Measurements from ENCODE around the gene PREX1.
"Not testable (repeated sequence)": the region's sequence is repeated elsewhere in the genome, so short reads cannot be mapped to it uniquely, and the experiment has no call there.

The PREX1 gene

DNA sequence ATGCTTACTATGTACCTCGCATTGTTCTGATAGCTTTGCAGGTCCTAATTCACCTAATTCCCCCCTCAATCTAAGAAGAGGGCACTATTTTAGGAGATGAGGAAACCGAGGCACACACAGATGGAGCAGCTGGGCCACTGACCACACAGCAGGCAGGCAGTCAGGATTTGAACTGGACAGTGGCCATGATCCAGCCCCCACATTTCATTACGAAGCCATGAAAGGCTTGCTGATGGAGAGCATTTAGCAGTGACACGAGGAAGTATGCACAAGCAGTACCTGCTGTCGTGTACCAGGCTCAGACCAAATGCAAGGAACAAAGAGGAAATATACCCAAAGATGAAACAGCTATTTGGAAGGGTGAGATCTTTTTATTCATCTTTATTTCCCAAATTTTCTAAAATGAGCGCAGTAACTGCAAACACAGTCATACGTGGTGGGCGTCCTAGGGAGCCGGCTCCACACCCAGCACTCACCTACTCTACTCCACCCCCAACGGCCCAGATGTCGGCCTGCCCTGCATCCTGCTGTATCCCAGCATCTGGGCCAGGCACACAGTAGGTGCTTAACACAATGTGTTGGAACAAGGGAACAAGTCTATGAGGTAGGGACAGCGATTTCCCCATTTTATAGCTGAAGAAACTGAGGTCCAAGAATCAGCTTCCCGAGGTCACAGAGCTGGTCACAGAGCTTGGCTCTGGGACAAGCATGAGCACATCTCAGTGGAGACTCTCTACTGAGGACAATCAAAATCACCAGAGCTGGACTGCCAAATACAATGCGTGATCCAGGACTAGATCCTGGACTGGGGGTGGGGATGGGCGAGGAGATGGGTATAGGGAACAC is 15.0 kb downstream of the PREX1 start:
- DNase-seq (ENCODE audit: low spot score), result no peak

DNA sequence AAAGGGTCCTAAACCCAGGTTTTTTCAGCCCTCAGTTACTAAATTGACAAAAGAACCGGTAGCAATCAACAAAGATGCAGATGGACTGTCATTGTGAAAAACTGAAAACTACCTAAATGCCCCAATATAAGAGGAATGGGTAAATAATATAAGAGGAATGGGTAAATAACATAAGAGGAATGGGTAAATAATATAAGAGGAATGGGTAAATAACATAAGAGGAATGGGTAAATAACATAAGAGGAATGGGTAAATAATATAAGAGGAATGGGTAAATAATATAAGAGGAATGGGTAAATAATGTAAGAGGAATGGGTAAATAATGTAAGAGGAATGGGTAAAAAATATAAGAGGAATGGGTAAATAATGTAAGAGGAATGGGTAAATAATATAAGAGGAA is 15.7 kb downstream of the PREX1 start:
- not testable (repeated sequence) for DNase-seq (ENCODE audit: low spot score)

DNA sequence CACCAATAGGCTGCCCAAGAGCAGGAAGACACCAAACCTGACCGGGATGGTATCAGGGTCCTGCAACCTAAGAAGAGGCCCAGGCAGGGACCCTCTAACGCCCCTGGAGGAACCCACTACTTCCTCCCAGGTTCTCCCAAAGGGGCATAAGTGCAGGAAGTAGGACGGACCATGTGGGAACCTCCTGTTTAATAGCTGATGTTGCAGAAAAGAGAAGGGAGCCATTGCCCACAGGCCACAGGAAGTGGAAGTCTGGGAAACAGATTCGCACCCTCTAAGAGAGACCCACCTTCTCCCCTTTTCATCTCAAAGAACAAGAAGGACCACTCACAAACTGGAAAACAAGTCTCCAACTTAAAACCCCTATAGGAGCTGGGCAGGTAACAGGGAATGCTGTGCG is 18.1 kb downstream of the PREX1 start:
- no peak for DNase-seq (ENCODE audit: low spot score)

DNA sequence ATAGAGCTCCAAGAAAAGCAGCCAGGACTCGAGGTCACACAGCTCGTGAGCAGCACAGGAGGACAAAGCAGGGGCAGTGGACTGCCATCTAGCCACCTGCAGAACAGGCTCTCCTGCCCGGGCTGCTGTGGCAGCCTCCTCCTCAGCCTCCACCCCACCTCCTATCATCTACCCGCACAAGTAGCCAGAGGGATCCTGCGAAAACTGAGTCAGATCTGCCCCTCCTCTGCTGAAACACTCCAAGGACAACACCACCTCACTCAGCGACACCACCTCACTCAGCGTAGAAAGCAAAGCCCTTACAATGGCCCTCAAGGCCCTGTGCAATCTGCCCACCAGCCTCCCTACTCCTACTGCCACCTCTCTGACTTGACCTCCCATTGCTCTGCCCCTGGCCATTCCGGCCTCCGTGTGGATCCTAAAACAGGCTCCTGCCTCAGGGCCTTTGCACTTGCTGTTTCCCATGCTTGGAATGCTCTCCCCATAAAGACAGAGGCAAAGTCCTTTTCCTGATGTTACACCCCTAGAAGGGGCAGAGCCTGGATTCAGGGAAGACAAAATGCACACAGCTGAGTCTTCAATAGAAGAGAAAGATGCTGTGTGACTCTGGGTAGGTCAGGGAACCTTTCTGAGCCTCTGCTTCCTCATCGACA is 19.3 kb downstream of the PREX1 start:
- no peak for DNase-seq (ENCODE audit: low spot score)

DNA sequence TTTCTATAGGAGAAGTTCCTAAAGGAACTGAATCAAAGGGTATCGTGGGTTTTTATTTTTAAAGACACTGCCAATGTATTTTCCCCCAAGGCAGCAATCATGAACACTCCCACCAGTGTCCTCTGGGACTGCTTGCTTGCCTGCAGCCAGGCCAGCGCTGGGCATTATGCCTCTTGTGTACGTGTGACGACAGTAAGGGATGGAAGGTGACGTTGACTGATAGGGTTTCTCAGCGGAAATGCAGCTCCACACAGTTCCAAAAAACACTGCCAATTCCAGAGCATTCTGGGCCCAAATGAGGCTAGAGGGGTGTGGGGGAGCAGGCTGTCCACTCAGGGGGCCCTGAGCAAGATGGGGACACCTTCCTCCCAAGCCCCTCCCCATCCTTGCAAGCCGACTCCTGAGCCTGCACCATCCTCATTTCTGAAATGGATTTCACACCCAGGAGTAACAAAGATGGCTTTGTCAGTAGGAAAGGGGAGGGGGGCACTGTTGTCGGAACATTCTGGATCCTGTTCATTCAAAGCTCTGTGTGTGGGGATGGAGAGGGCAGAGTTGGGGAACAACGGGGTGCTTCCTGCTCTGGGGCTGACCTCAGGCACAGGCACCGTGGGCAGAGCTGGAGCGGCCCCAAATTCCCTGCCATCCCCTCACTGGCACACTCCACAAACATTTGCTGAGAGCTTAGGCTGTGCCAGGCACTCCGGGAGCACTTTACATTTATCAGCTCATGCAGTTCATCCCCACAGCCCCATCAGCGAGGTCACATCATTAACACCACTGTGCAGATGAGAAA is 20.0 kb downstream of the PREX1 start:
- no peak for DNase-seq (ENCODE audit: low spot score)

DNA sequence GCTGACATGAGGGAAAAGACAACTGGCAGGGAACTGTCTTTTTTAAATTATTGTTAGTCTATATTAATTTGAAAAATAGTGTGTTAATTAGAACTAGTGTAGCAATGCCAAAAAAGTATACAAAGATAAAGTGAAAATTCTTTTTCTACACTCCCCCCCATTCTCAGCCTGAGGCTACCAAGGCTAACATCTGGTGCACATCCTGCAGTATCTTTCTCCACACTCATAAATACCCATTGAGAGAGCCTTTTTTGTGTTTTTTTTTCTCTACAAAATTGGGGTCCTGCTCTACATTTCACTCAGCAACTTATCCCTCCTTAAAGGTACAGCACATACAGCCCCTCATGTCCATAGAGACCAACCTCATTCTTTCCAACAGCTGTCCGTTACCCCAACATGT is 20.7 kb downstream of the PREX1 start:
- no peak for DNase-seq (ENCODE audit: low spot score)

DNA sequence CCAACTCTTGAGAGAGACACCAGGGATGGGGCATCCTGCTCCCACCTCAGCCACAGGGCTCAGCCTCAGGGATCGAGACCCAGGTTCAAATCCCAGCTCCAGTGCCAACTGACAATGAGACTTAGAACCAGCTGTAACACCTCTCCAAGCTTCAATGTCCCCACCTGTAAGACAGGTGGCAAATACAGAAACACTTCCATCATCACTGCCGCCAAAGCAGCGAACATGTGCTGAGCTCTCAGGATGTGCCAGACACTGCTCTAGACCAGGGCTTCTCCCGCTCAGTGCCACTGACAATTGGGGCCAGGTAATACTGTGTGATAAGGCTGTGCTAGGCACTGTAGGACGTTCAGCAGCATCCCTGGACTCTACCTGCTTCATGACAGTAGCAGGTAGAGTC is 22.1 kb downstream of the PREX1 start:
- DNase-seq (ENCODE audit: low spot score), result no peak

DNA sequence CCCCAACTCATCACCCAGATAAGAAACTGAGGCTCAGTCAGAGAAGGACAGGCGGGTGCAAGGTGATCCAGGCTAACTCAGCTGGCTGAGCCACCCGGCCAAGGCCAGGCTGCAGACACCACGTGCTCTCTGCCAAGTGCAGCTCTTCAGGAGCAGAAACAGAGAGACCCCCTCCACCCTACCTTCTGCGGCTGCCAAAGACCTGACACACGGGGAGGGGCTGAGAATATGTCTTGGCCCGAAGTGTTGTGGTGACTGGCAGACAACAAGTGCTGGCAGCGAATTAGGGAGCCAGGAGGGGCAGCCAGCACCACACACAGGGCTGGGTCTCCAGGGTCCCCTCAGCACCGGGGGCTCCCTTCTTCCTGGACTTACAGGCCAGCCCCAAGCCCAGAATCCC is 22.5 kb downstream of the PREX1 start:
- no peak for DNase-seq (ENCODE audit: low spot score)

DNA sequence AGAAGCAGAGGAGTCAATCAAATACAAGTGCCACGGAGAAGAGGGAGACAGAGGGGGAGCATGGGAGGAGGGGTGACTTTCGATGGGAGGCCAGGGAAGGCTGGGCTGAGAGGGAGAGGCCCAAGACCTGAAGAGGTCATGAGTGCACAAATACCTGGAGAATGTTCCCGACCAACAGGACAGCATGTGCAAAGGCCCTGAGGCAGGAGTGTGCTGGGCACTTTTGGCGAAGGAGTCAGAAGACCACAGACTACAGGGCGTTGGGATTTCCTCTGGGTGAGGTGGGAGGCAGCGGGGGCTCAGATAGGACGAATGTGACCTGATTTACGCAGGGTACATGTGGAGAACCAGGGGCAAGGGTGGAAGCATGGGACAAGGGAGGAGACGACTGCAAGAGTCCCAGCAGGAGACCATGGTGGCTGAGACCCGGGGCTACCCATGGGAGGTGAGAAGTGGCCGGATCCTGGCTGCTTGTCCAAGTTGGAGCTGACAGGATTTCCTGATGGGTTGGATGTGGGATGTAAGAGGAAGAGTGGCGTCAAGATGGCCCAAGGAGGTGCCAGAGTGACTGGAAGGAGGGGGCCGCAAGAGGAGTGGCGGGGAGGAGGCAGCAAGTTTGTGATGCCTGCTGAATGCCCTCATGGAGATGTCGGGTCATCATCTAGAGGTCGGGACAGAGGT is 23.4 kb downstream of the PREX1 start:
- DNase-seq (ENCODE audit: low spot score), result no peak

DNA sequence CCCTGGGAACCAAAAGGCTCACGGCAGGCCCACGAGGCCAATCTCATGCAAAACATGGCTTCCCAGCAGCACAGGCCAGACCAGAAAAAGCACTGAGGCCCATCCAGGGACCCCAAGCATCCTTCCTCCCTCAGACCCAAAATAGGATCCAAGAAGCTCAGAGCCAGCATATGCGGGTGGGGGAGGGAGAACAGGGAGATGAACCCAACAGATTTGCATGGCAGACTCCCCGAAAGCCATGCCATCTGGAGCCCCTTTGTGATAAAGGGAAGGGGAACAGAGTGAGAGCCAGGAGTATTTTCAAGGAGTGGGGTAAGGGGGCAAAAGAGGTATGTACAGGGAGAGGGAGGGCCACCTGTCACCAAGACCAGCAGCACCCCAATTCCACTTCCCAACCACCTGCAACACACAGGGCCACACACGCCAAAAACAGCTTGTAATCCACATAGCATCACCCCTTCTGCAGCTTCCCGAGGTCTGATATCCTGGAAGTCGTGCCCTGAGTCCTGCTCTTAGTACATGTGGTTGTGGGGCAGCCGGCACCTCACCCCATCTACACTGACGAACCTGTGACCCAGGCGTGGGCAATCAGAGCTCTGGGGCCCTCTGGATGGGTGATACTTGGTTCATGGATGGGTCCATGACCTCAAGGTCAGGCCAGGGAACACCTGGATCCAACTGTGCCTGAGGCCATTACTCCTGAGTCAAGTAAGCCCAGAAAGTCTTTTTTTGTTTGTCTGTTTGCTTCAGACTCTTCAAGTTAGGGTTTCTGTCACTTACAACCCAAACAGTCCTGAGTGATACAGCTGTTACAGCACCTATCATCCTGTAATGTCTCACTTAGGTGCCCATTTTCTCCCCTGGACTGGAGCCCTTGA is 24.4 kb downstream of the PREX1 start:
- no peak for DNase-seq (ENCODE audit: low spot score)

DNA sequence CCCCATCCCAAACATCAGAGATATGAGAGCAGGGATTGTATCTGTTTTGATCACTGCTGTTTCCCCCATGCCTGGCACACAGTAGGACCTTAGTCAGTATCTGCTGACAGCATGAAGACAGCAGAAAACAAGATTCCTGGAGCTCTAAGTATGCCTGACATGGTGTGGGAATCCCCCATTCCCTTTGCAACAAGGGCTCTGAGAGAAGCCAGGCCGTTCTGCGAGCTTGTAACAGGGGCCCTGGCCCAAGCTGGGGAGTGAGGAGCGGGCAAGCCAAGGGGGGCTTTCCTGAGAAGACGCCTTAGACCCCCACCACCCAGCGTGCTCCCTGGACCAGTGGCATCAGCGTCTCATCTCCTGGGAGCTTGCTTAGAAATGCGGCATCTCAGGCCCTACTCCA is 25.2 kb downstream of the PREX1 start:
- DNase-seq (ENCODE audit: low spot score), result no peak

DNA sequence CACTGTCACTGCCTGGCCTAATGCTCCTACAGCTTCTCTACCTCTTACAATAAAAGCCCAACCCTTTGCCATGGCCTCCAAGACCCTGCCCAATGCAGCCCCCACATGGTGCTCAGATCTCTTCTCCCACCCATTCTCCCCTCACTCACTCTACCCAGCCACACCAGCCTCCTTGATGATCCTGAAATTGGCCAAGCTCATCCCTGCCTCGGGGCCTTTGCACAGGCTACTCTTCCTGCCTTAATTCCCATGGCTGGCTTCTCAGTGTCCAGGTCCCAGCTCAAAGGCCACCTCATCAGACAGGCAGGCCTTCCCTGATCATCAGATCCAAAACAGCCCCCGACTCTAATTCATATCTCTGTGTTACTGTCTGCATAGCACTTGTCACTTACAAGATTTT is 25.6 kb downstream of the PREX1 start:
- no peak for DNase-seq (ENCODE audit: low spot score)

DNA sequence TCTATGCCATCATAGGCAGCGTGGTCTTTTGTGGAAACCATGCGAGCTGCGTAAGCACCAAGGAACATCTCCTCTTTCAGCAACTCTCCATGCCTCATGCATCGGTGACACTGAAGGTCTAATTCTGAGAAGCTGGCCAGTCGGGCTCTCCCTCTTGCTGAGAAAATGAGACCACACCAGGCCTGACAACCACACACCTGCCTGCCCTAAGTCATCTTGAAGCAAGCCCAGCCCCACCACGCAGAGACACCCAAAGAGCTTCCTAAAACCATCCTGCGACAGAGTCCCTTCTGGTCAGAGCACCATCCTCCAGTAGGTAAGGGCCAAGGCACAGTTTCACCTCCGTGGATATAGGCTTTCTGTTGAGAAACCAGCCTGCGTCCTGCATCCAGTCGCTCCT is 26.6 kb downstream of the PREX1 start:
- no peak for DNase-seq (ENCODE audit: low spot score)

DNA sequence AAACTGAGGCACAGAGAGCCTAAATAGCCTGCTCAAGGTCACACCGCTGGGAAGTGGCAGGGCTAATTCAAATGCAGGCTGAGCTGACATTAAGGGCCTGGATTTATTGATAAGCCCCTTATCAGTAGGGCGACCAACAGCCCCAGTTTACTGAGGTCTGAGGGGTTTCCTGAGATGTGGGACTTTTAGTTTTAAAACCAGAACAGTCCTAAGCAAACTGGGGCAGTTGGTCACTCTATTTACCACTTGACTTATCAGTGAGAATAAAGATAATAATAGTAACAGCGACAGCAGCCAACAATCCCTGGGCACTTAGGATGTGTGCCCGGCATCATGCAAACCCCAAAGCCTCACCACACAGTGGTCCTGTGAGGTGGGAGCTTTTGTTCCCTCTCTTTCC is 27.6 kb downstream of the PREX1 start:
- no peak for DNase-seq (ENCODE audit: low spot score)

DNA sequence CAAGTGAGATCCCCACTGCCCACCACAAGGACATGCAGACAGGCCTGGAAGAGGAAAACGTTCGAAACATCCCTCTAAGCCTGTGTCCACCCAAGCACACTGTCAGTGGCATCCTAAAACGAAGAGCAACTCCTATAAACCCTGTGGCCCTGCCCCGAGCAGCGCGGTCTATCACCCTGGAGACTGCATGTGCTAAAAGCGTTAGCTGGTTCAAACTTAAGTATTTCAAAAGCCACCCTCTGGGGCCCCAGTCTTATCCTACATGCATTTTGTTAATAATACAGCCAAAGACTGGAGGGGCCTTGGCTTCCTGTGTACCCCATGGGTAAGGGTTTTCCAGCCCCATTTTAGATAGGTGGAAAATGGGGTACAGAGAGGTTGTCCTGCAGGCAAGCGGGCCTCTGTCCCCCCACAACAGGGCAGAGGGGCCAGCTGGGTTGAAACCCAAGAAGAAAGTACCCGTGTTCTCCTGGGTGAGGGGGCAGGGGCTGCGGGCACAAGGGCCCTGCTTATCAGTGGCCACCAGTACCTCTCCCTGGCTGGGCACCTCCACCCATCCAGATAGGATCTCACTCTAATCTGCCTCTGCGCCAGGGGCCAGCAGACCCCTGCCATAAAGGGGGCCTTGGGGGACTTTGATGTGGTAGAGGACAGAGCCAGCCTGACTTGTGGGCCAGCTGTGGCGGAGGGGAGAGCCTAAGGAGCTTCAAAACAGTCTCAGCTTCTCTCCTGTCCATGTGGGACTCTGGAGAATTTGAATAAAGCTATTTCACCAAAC is 28.3 kb downstream of the PREX1 start:
- no peak for DNase-seq (ENCODE audit: low spot score)

DNA sequence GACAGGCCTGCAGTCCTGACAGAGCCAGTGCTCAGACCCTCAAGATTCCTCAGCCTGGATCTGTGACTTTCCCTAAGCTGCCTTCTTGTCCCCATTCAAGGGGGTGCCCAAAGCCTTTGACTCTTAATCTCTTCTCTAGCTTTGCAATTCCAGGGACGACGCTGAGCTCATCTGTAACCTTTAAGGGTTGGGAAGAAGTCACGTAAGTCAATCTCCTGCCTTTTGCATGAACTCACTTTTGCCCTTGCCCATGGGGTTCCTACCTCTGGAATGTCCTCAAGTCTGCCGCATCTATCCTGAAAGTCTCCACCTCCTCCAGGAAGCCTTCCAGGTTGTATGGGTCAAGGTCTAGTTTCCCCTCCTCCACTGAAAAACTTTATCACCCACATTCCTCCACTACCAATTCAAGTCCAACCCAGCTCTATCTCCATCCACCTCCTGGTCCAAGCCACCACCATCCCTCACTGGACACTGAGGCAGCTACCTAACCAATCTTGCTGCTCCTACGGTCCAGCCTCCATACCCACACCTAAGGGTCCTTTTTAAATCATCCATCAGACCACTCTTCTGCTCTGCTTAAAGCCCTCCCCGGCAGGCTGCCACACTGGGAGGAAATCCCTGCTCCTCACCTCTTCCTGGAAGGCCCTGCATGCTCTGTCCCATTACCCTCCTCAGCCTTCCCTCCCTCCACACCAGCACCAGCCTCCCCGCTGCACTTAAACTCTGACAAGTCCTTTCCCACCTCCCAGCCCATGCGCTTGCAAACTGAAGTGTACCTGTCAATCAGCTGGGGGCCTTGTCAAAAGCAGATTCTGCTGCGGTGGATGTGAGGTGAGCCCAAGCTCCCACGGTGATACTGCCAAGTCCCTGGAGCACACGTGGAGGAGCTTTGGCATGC is 29.7 kb downstream of the PREX1 start:
- DNase-seq (ENCODE audit: low spot score), result no peak

DNA sequence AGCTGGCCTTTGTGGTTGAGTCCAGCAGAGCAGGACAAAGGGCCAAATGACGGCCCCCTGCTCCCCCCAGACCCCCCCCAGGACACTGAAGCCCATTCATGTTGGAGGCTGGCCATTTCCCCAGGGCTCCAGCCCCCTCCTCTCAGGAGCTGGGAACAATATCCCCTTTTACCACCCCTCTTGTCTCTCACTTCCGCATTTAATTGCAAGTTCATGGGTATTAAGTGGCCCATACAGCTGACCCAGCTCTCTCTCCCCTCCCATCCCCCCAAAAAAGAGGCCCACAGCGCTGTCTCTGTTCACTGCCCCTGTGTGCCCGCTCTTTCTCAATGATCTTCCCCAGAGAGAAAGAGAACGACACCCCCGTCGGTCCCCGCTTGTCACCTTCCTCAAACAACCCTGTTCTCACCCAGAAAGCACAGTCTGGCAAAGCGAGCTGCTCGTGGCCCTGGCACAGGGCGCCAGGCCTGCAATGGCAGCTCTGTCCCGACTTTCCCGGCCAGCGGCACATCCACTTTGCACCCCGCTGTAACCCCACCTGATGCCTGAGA is 30.4 kb downstream of the PREX1 start:
- no peak for DNase-seq (ENCODE audit: low spot score)

DNA sequence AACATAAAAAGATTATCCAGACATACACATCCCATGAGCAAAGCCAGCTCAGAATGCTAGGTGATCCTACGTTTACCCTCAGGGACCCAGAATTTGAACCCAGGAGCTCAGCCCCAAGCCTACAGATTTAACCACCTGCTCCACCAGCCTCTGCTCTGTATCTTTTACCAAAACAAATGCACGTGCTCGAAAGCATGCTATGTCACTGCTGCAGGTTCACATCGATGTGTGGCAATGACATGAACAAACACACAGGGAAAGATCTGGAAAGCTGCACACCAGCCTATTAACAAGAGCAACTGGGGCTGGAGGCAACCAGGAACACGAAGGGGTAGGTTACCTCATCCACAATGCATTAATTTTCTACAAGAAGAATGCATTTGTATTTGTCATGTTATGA is 32.1 kb downstream of the PREX1 start:
- DNase-seq (ENCODE audit: low spot score), result no peak

DNA sequence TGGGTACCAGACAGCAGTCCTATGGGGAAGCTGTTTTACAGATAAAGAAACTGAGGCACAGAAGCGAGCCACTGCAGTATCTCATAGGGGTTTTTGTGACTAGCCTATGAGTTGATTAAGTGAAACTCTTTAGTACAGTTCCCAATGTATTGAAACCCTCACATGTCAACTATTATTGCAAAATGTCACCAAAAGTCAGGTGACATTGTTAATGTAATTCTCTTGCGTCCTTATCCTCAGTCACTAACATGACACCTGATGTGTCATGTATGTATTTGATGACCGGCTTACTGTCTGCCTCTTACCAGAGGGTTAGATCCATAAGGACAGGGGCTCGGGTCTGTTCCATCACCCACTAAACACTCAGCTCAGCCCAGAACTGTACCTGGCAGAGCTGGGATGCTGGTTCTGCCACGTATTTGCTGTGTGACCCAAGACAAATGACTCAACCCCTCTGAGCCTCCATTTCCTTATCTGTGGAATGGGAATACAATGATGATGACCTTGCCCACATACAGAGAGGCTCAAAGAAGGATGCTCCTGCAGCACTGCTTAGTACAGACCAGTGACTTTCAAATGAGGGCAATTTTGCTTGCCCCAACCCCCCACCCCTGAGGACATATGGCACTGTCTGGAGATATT is 32.9 kb downstream of the PREX1 start:
- DNase-seq (ENCODE audit: low spot score), result no peak

Measured in AG08395 (cell line).